HEK293 (cell line): ENCODE data around the gene GRIK4.

Source experiments
- CTCF ChIA-PET: fragments of 350-600 bp; formaldehyde crosslinking; extraction: SDS; loops from one replicate; lab custom pipeline; 2021; ENCODE audit warnings: antibody characterized with exemption; lab: Yijun Ruan, JAX
- POLR2A ChIA-PET: fragments of 300-600 bp; formaldehyde crosslinking; extraction: SDS; loops from one replicate; lab custom pipeline; 2020; ENCODE audit warnings: antibody characterized with exemption, inconsistent platforms; lab: Yijun Ruan, JAX
- H3K27ac ChIP-seq: fragments of 200-500 bp; sonication (Bioruptor generic); 2 replicates; pipeline ENCODE4 v1.5.1; 2014; ENCODE audit warnings: low read depth, low read length, control low read depth, inconsistent platforms; ENCODE audit errors: extremely low read depth
- H3K36me3 ChIP-seq, 2 experiments: fragments of 200-500 bp in 1 of 2; sonication (Bioruptor generic) in 1 of 2; 1 replicate in 1 of 2; 2 replicates in 1 of 2; pipeline ENCODE4 v1.5.1; 2014 to 2017; ENCODE audit warnings: inconsistent platforms in 2 of 2, low read length in 2 of 2; ENCODE audit not compliant: control insufficient read depth in 2 of 2, insufficient read depth in 1 of 2
- H3K4me1 ChIP-seq: fragments of 200-500 bp; sonication (Bioruptor generic); 2 replicates; pipeline ENCODE4 v1.5.1; 2014; ENCODE audit warnings: mild to moderate bottlenecking, low read length, inconsistent platforms; ENCODE audit not compliant: control insufficient read depth, insufficient read depth
- H3K4me3 ChIP-seq: 2 replicates; pipeline ENCODE4 v1.5.1; 2011; ENCODE audit warnings: low read depth, mild to moderate bottlenecking, control low read depth, low read length, moderate library complexity
- H3K9me3 ChIP-seq: fragments of 200-500 bp; sonication (Bioruptor generic); 2 replicates; pipeline ENCODE4 v1.5.1; 2014; ENCODE audit warnings: low read depth, low read length, inconsistent platforms; ENCODE audit not compliant: control insufficient read depth, insufficient read depth
- EGR2 ChIP-seq: fragments of 450-650 bp; formaldehyde crosslinking; IDR thresholded peaks from 2 replicates; pipeline ENCODE4 v1.5.1; 2016; ENCODE audit warnings: low read depth, missing biosample characterization, missing genetic modification characterization
- GLIS1 ChIP-seq: fragments of 450-650 bp; formaldehyde crosslinking; IDR thresholded peaks from 2 replicates; pipeline ENCODE4 v1.5.1; 2016; ENCODE audit warnings: missing biosample characterization, missing genetic modification characterization
- HOXD13 ChIP-seq: sonication (generic); formaldehyde crosslinking; IDR thresholded peaks from 2 replicates; pipeline ENCODE4 v1.8.0; 2022; ENCODE audit warnings: missing genetic modification reagents, borderline replicate concordance
- MZF1 ChIP-seq: fragments of 450-650 bp; formaldehyde crosslinking; IDR thresholded peaks from 2 replicates; pipeline ENCODE4 v1.5.1; 2017; ENCODE audit warnings: missing biosample characterization, missing genetic modification characterization, borderline replicate concordance
- PRDM6 ChIP-seq: fragments of 450-650 bp; formaldehyde crosslinking; IDR thresholded peaks from 2 replicates; pipeline ENCODE4 v1.5.1; 2017; ENCODE audit warnings: missing biosample characterization, missing genetic modification characterization
- SALL2 ChIP-seq: fragments of 450-650 bp; formaldehyde crosslinking; IDR thresholded peaks from 2 replicates; pipeline ENCODE4 v1.5.0; 2017; ENCODE audit warnings: missing biosample characterization, mild to moderate bottlenecking, missing genetic modification characterization, borderline replicate concordance
- SP3 ChIP-seq: fragments of 450-650 bp; formaldehyde crosslinking; IDR thresholded peaks from 2 replicates; pipeline ENCODE4 v1.5.1; 2016; ENCODE audit warnings: missing biosample characterization, missing genetic modification characterization
- TCF7L2 ChIP-seq: IDR thresholded peaks from 2 replicates; pipeline ENCODE4 v1.6.1; 2011; ENCODE audit warnings: low read depth, mild to moderate bottlenecking, inconsistent platforms, low read length, moderate library complexity, borderline replicate concordance
- ZBTB1 ChIP-seq: fragments of 450-650 bp; formaldehyde crosslinking; IDR thresholded peaks from 2 replicates; pipeline ENCODE4 v1.5.1; 2016; ENCODE audit warnings: missing biosample characterization, missing genetic modification characterization
- ZBTB26 ChIP-seq: fragments of 450-650 bp; formaldehyde crosslinking; optimal IDR thresholded peaks from 2 replicates; pipeline ENCODE3; 2016; ENCODE audit warnings: missing biosample characterization, mild to moderate bottlenecking, missing genetic modification characterization
- ZFHX2 ChIP-seq: fragments of 450-650 bp; formaldehyde crosslinking; conservative IDR thresholded peaks from 2 replicates; pipeline ENCODE4 v1.5.1; 2016; ENCODE audit warnings: missing biosample characterization, missing genetic modification characterization
- ZNF112 ChIP-seq: fragments of 450-650 bp; formaldehyde crosslinking; IDR thresholded peaks from 2 replicates; pipeline ENCODE4 v1.5.0; 2017; ENCODE audit warnings: missing biosample characterization, missing genetic modification characterization
- ZNF26 ChIP-seq: fragments of 450-650 bp; formaldehyde crosslinking; IDR thresholded peaks from 2 replicates; pipeline ENCODE4 v1.5.1; 2016; ENCODE audit warnings: missing biosample characterization, missing genetic modification characterization
- ZNF341 ChIP-seq: fragments of 450-650 bp; formaldehyde crosslinking; IDR thresholded peaks from 2 replicates; pipeline ENCODE4; 2016; ENCODE audit warnings: low read depth, missing biosample characterization, missing genetic modification characterization
- ZNF391 ChIP-seq: fragments of 450-650 bp; formaldehyde crosslinking; IDR thresholded peaks from 2 replicates; pipeline ENCODE4 v1.5.1; 2016; ENCODE audit warnings: low read depth, missing biosample characterization, missing genetic modification characterization, borderline replicate concordance
- ZNF529 ChIP-seq: fragments of 450-650 bp; formaldehyde crosslinking; IDR thresholded peaks from 2 replicates; pipeline ENCODE4 v1.5.1; 2017; ENCODE audit warnings: missing genetic modification characterization, missing biosample characterization; ENCODE audit not compliant: insufficient replicate concordance
- ZNF596 ChIP-seq: fragments of 450-650 bp; IDR thresholded peaks from 2 replicates; pipeline ENCODE4 v1.5.0; 2018; ENCODE audit warnings: missing biosample characterization, mild to moderate bottlenecking, missing genetic modification characterization, moderate library complexity
- ZNF654 ChIP-seq: fragments of 450-650 bp; formaldehyde crosslinking; IDR thresholded peaks from 2 replicates; pipeline ENCODE4 v1.5.1; 2016; ENCODE audit warnings: low read depth, missing biosample characterization, missing genetic modification characterization
- ZNF692 ChIP-seq: fragments of 450-650 bp; formaldehyde crosslinking; IDR thresholded peaks from 2 replicates; pipeline ENCODE4 v1.5.1; 2016; ENCODE audit warnings: missing biosample characterization, missing genetic modification characterization
- ZNF776 ChIP-seq: fragments of 450-650 bp; formaldehyde crosslinking; IDR thresholded peaks from 2 replicates; pipeline ENCODE4 v1.5.0; 2017; ENCODE audit warnings: missing biosample characterization, missing genetic modification characterization, borderline replicate concordance
- ZNF791 ChIP-seq: fragments of 450-650 bp; formaldehyde crosslinking; IDR thresholded peaks from 2 replicates; pipeline ENCODE4 v1.5.1; 2016; ENCODE audit warnings: missing biosample characterization, missing genetic modification characterization

The GRIK4 gene

GRCh38 chr11:120499088-120499487, 12.5 kb upstream of the GRIK4 start (continued):
- TF ChIP-seq ZNF791 (tag by site-specific recombination) (no peak), ZNF776 (tag by site-specific recombination) (no peak), ZBTB1 (tag by site-specific recombination) (no peak)

- Histone ChIP-seq H3K36me3 (no peaks in the 10 kb centered on the region), H3K27ac (no peak overlapping the region), H3K9me3 (no peaks in the 10 kb centered on the region)
- no peak for TF ChIP-seq ZNF112 (tag by site-specific recombination)
- no peak for TF ChIP-seq ZNF692 (tag by site-specific recombination)
- no peak for TF ChIP-seq ZNF654 (tag by site-specific recombination)
- no peak for TF ChIP-seq SP3 (tag by site-specific recombination)
- no peak for TF ChIP-seq ZNF529
- TF ChIP-seq ZNF596 (tag by site-specific recombination) = no peak
- TF ChIP-seq ZBTB26 = no peak
- TF ChIP-seq TCF7L2 = no peak
- no peak for TF ChIP-seq PRDM6 (tag by site-specific recombination)
- TF ChIP-seq HOXD13 (CRISPR knock-in tag) = no peak
- TF ChIP-seq SALL2 (tag by site-specific recombination) = no peak
- no peak for TF ChIP-seq GLIS1 (tag by site-specific recombination)
- TF ChIP-seq, all 188 proteins: peak for 0
- CTCF ChIA-PET = interaction anchor here (0.6 to 1.0 kb wide), 3 partner anchors 166 to 431 kb away, joined by 3 to 4 read pairs (median 3); no protein-coding TSS in a partner anchor
- Histone ChIP-seq H3K4me3 (no peak overlapping the region), H3K4me1 (peaks cover 5% of the 10 kb centered on the region; the same call in 1 of the 2 replicates)
- POLR2A ChIA-PET = no interaction called here
Measured at GRCh38 chr11:120499859-120500258, 11.7 kb upstream of the GRIK4 start.

- peak; percentile 87 for TF ChIP-seq EGR2 (tag by site-specific recombination)
- TF ChIP-seq ZNF692 (tag by site-specific recombination) = no peak
- 0 out of 2 replicates have a peak, but pooled peaks have one; percentile 10 for TF ChIP-seq ZNF341 (tag by site-specific recombination)
- no peak for TF ChIP-seq ZNF26 (tag by site-specific recombination)
- no peak for TF ChIP-seq ZNF391 (tag by site-specific recombination)
- TF ChIP-seq ZFHX2 (tag by site-specific recombination) = peak; percentile 88
- peak; percentile 57; the same call in 1 of the 2 replicates for TF ChIP-seq MZF1 (tag by site-specific recombination)
- Histone ChIP-seq H3K36me3 (no peaks in the 10 kb centered on the region), H3K27ac (no peak overlapping the region), H3K4me1 (peaks cover 5% of the 10 kb centered on the region; the same call in 1 of the 2 replicates), H3K4me3 (no peak overlapping the region), H3K9me3 (no peaks in the 10 kb centered on the region)
- ChIA-PET CTCF (interaction anchor here (0.8 kb wide), 1 partner anchor 115 kb away, joined by 4 read pairs; no protein-coding TSS in a partner anchor), POLR2A (interaction anchor here (0.7 kb wide), 1 partner anchor 1001 kb away, joined by 5 read pairs; no protein-coding TSS in a partner anchor)
Measured at GRCh38 chr11:120500414-120501071, 11.0 kb upstream of the GRIK4 start.
